ENCODE data around the gene TIMM22.

The TIMM22 gene

GRCh38 chr17:1002771-1003555 lies 6.0 kb downstream of the TIMM22 start:
- DNase-seq = peak in 1 of 4 experiments; percentile 8

GRCh38 chr17:1003633-1003971 lies 6.7 kb downstream of the TIMM22 start:
- DNase-seq = no peak

DNA sequence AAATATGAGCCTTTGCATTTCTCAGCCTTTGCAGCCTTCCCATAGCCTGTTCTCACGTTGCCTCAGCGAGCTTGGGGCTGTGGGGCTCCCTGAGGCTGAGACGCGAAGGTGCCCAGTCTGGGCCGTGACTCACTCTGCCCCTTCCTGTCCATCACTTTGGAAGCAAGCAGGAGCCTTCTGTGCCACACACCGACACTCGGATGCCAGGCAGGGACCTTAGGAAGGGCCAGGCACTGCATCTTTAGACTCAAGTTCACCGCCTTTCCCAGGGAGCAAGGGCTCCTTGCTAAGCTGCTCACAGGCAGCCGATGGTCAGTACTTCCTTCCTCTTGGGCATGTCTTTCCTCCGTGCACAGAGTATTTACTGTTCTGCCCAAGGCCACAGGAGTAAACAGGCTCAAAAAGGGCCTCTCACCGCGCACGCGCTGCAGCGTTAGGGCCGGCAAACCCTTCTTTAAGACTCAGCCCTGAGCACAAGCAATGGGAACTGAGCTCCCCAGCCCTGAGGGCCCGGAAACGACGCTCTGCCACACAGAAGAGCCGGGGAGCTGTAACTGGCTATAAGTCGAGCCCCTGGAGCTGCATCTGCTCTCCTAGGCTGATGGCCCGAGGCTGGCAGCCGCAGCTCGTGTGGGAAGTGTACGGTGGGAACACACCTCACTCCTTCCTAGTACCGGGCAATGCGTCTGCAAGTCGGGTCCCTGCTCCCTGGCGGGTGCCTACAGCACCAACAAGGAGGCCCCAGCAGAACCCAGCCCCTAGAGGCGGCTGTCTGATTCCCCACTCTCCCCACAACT lies 7.2 kb downstream of the TIMM22 start:
- peak in 1 of 4 experiments; percentile 4 for DNase-seq

- peak in 1 of 4 experiments; percentile 2 for DNase-seq
These were observed 7.9 kb downstream of the TIMM22 start for GRCh38 chr17:1004769-1005295.

DNA sequence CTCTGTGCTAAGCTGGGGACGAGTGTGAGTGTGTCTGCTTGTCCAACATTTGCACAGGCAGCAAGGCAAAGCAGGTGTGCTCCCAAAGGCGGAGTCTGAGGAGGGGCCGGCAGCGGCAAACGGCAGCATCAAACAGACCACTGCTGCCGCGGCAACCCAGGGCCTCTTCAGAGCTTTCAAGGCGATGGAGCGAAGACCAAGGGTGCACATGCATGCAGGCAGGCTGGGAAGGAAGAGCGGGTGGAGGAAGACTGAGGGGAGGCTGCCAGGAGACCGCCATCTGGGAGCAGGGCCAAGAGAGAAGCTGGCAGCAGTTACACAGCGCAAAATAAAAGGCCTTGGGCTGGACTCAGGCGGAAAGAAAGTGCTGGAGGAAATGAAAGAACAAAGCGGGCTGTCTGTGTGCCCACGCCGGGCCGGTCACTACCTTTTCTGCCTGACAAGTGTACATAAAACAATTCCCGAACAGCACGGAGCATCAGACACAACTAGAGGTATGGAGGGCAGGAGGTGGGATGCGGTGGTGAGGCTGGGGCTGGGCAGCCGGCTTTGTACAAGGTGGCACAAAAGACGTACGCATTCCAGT lies 8.5 kb downstream of the TIMM22 start:
- peak in 1 of 4 experiments; percentile 3 for DNase-seq

DNA sequence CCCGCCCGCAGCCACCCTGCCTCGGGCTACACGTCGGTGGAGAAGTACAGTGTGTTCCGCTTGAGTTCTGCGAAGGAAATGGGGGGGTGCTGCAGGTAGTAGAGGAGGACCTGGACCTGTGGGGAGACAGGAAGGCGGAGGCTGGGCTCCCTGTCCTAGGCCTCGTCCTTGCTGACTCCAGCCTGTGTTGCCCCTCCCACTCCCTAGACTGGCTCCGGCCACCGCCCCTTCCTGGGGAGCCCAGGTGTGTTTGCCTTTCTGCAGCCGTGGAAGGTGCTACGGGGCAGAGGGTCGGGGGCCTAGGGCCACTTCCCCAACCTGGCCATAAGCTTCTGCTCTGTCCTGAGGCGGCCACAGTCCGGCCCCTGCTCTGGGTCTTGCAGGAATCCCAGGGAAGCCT lies 9.1 kb downstream of the TIMM22 start:
- peak in 1 of 4 experiments; percentile 2 for DNase-seq

DNA sequence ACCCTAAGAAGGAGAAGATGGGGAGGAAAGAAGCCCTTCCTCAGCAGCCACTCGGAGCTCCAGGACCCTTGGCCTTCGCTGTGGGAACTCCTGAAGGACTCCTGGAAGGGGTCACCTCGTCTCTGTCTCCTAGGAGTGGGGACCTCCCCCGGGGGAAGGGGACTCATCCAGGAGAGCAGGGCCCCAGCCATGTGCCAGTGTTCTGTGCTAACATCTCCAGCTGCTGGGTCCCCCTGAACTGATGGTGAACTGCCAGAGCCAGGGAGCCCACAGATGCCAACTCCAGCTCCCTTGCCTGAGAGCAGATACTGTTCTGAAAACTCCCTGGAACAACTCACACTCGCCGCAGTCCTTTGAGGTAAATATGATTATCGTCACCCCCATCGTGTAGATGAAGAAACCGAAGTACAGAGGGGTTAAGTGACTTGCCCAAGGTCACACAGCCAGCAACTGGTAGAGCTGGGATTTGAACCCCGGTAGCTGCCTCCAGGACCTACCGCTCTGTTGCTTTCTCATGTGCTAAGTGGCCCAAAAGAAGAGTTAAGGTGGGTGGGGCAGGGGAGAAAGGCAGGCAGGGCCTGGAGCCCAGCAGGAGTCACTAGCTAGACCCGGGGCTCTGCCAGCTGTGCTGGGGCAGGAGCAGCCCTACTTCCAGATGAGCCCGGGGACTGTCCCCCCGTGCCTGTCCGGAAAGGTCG lies 10.5 kb downstream of the TIMM22 start:
- peak in 1 of 4 experiments; percentile 2 for DNase-seq

- DNase-seq = peak in 1 of 4 experiments; percentile 1
These were observed 11.3 kb downstream of the TIMM22 start for GRCh38 chr17:1008008-1008761.

- peak in 1 of 4 experiments; percentile 1 for DNase-seq
These were observed 12.5 kb downstream of the TIMM22 start for GRCh38 chr17:1009229-1010085.

DNA sequence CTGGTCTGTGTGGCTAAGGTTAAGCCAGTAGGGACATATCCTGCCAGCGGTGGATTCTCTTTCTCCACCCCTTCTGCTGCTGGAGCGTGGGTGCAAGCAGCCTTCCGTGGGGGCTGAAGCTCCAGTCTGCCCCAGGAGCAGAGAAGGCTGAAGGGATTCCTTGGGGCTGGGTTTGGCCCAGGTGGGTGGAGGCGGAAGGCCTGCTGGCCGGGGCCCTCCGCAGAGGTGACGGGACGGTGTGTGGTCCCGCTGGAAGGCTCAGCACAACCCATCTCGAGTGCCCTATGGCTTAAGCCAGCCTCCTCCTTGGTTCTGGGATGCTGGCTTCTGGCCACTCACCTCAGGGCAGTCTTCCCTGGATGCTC lies 13.1 kb downstream of the TIMM22 start:
- DNase-seq = no peak

DNA sequence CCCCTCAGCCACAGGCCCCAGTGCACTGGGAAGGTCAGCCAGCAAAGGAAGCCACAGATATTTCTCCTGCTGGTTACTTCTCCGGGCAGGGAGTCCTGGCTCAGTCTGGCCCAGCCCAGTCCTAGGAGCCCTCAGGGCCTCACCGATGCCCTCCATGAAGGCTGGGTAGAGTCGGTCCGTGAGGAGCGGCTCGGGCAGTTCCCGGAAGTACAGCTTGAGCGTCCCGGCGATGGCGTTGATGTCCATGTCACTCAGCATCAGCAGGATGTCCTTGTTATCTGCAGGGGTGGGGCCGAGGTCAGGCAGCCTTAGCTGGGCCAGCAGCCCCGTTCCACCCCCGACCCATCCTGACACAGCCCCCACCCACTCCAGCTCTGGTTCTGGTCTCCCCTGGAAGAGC lies 13.7 kb downstream of the TIMM22 start:
- DNase-seq = peak in 1 of 4 experiments; percentile 2

GRCh38 chr17:1011138-1011537 lies 14.2 kb downstream of the TIMM22 start:
- DNase-seq = peak in 1 of 4 experiments; percentile 1

DNA sequence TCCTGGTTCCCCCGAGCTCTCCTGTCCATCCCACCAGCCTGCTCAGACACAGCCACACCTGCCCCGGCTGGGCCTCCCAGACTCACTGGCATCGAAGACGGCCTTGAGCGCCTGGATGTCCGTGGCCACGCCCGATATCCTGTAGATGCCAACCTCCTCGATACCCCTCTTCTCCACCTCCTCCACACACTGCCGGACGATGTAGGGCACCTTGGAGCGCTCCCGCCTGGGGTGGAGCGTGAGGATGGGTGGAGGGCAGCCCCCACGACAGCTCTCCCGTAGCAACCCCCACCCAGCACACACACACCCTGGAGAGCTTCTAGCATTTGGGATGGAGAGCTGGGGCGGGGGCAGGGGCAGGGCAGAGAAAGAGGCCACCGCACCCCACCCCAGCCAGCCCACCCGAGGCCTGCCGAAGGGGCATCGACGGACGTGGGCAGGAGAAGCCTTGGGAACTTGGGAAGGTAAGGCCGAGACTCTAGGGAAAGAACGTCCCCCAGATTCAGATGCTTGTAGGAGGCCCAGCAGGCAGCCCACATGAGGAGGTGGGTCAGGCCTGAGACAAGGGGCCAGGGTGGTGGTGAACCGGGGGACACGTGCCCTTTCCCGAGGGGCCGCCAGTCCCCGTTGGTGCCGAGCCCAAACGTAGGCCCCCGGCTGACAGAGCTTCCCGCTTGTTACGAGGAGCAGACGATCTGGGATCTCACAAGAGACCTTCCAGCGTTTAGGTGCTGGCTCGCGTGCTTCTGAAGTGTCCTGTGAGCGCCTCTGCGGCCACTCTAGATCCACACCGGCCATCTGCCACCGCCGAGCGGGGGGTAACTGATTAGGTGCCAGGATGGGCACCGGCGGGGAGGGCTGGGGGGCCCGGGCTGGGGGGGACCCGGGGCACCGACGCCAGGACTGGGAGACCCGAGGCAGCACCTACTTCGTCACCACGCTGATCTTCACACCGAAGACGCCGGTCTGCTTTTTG lies 15.1 kb downstream of the TIMM22 start:
- peak in 1 of 4 experiments; percentile 2 for DNase-seq

DNA sequence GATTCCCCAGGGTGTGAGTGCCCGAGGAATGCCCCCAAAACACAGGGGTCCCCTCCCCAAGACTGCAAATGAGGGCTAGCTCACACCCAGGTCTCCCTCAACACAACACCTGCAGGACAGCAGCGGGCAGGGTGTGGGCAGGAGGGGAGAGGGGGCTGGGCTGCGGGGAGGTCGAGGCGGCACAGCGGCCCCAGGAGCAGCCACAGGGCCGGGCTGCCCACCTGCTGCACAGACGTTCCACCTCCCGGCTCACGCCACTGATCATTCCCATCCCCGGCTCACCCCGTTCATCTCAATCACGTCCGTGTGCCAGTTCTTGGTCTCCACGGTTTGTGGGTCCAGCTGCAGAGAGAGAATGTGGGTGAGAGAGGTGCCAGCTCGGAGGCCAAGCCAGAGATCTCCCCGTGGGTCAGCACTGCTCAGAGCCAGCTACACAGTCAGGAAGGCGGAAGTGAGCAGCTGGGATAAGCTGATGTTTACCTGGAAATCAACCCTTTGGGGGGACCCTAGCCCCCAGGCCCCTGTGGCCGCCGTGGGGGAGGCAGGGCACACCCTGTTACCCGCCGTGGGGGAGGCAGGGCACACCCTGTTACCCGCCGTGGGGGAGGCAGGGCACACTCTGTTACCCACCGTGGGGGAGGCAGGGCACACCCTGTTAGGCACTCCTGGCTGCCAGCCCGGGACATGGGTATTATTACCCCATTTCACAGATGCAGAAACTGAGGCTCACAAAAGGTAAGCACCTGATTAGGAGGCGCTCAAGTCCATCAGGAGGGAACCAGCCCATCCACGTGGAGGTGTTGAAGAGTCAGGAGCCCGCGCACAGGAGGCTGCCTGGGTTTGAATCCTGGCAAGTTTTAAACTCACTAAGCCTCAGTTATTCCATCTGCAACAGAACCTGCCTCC lies 16.1 kb downstream of the TIMM22 start:
- peak in 1 of 4 experiments; percentile 1 for DNase-seq

GRCh38 chr17:1013729-1014090 lies 16.8 kb downstream of the TIMM22 start:
- DNase-seq = peak in 1 of 4 experiments; percentile 1

- DNase-seq = no peak
These were observed 21.6 kb downstream of the TIMM22 start for GRCh38 chr17:1018547-1018946.

DNA sequence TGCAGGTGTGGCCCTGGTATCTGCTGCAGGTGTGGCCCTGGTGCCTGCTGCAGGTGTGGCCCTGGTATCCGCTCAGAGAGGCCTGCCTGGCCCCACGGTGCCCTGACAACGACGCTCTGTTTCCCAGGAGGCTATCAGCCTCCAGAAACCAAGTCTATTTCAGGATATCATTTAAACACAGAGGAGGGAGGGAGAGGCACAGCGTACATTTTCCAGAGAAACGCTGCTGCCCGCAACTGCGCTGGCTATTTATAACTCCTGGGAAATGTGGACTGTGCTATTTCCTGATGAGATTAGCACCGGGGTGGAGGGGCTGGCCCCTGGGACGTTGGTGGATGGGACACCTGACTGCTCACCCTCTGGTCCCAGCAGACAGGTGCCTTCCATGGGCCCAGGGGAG lies 22.5 kb downstream of the TIMM22 start:
- no peak for DNase-seq

DNA sequence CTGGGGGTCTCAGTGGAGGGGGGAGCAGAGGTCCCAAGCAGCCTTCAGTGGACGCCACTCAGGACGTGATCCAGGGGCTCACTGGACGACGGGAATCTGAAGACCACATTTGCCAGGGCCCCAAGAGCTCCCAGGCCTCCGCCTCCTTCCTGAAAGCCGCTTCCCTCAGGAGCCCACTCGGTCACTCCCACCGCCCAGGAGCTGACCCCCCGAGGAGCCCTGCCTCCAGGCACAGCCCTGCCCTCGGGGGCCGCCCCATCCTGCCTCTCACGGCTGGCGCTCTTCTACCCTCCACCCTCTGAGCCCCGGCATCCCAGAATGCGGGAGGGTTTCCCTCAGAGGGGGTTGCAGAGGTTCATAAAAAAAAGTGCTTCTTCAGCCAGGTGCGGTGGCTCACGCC lies 24.2 kb downstream of the TIMM22 start:
- no peak for DNase-seq

All from suppressor macrophage (primary cell).